Measurements from ENCODE around the gene UBA1. TPM values are rescaled to one million over a fixed set of nuclear protein-coding genes. Genes with fewer than 3 reads are reported as not detected.

UBA1 gene
- total and polyA plus RNA-seq, 2 of the 13 experiments (the other 11 are each of a cell fraction or from before 2014, with no cell fraction given) = 93.3 to 129 TPM

DNA sequence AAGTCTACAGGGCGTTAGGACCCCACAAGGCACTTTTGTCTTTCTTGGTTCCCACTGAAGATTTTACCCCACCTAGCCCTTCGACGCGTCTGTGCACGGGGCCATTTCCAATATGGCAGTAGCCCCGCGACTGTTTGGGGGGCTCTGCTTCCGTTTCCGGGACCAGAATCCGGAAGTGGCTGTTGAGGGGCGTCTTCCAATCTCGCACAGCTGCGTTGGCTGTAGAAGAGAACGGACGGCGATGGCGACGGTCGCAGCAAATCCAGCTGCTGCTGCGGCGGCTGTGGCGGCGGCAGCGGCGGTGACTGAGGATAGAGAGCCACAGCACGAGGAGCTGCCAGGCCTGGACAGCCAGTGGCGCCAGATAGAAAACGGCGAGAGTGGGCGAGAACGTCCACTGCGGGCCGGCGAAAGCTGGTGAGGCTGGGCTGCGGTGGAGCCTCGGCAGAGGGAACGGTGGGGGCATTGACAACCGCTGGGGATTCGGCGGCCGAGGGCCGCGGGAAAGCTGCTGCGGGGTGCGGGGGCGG is 39.2 kb downstream of the UBA1 start, which contains the start of gene USP11 (continued):
- no peak for TF ChIP-seq ZNF704 (CRISPR knock-in tag; IDR thresholded peaks at IDR 0.05; ENCODE audit: borderline replicate concordance)
- TF ChIP-seq HNRNPK (IDR thresholded peaks at IDR 0.05; ENCODE audit: low read depth, low read length, poor library complexity, severe bottlenecking) = no peak
- TF ChIP-seq NCOA1 (CRISPR knock-in tag; IDR thresholded peaks at IDR 0.05) = no peak
- peak; percentile 94 for TF ChIP-seq ELF1 (CRISPR knock-in tag; IDR thresholded peaks at IDR 0.05)
- TF ChIP-seq ZBTB25 (CRISPR knock-in tag; IDR thresholded peaks at IDR 0.05) = no peak
- TF ChIP-seq HOXA3 (CRISPR knock-in tag; IDR thresholded peaks at IDR 0.05) = peak; percentile 79
- TF ChIP-seq PLRG1 (conservative IDR thresholded peaks at IDR 0.05) = no peak
- no peak for TF ChIP-seq ZBTB37 (CRISPR knock-in tag; IDR thresholded peaks at IDR 0.05)
- TF ChIP-seq, protein P1, sequence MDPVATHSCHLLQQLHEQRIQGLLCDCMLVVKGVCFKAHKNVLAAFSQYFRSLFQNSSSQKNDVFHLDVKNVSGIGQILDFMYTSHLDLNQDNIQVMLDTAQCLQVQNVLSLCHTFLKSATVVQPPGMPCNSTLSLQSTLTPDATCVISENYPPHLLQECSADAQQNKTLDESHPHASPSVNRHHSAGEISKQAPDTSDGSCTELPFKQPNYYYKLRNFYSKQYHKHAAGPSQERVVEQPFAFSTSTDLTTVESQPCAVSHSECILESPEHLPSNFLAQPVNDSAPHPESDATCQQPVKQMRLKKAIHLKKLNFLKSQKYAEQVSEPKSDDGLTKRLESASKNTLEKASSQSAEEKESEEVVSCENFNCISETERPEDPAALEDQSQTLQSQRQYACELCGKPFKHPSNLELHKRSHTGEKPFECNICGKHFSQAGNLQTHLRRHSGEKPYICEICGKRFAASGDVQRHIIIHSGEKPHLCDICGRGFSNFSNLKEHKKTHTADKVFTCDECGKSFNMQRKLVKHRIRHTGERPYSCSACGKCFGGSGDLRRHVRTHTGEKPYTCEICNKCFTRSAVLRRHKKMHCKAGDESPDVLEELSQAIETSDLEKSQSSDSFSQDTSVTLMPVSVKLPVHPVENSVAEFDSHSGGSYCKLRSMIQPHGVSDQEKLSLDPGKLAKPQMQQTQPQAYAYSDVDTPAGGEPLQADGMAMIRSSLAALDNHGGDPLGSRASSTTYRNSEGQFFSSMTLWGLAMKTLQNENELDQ (CRISPR knock-in tag; IDR thresholded peaks at IDR 0.05; ENCODE audit: borderline replicate concordance) = no peak
